Calu3 (cell line): ENCODE results near the gene BRF1. TPM values are rescaled to one million over a fixed set of nuclear protein-coding genes. Genes with fewer than 3 reads are reported as not detected.

ENCODE experiments used
- BruUV-seq: library from RNA; stranded (reverse); fragments of 400-500 nt; replicated peaks from 2 replicates; lab custom pipeline; 2021; lab: Mats Ljungman, UMichigan
- CTCF ChIA-PET: fragments of 300-600 bp; sonication (Branson Sonifier 250); formaldehyde crosslinking; loops from one replicate; lab custom pipeline; 2022; ENCODE audit warnings: antibody characterized with exemption; lab: Charles Lee
- DNase-seq: peaks from one replicate; pipeline ENCODE4 v3.0.0; 2022
- H3K27ac Mint-ChIP-seq: one replicate; pipeline ENCODE4 v1.8.0; 2022; ENCODE audit warnings: mixed read lengths; ENCODE audit not compliant: unreplicated experiment
- H3K27me3 Mint-ChIP-seq: one replicate; pipeline ENCODE4 v1.8.0; 2022; ENCODE audit warnings: mixed read lengths; ENCODE audit not compliant: unreplicated experiment
- H3K36me3 Mint-ChIP-seq: one replicate; pipeline ENCODE4 v1.8.0; 2022; ENCODE audit warnings: mild to moderate bottlenecking, moderate library complexity, mixed read lengths; ENCODE audit not compliant: insufficient read depth, unreplicated experiment
- H3K4me1 Mint-ChIP-seq: one replicate; pipeline ENCODE4 v1.8.0; 2022; ENCODE audit warnings: mild to moderate bottlenecking, low read depth, mixed read lengths; ENCODE audit not compliant: unreplicated experiment
- H3K4me3 Mint-ChIP-seq: one replicate; pipeline ENCODE4 v1.8.0; 2022; ENCODE audit warnings: mild to moderate bottlenecking, low read depth, moderate library complexity, mixed read lengths; ENCODE audit not compliant: unreplicated experiment
- H3K9me3 Mint-ChIP-seq: one replicate; pipeline ENCODE4 v1.8.0; 2022; ENCODE audit warnings: low read depth, mixed read lengths; ENCODE audit not compliant: unreplicated experiment
- CTCF ChIP-seq: fragments of 200-600 bp; IDR thresholded peaks from one replicate; pipeline ENCODE4 v1.8.0; 2022; ENCODE audit warnings: antibody characterized with exemption; ENCODE audit not compliant: unreplicated experiment
- intact Hi-C: fragments of 100-400 bp; cut with micrococcal nuclease; formaldehyde crosslinking; loops from one replicate; pipeline ENCODE4 v1.10.0; 2022; ENCODE audit not compliant: unreplicated experiment
- total RNA-seq: library from RNA; stranded (reverse); gene quantifications from 2 replicates; pipeline ENCODE4 v1.2.3, GENCODE V29; 2022

Gene BRF1
- total RNA-seq, 1 experiment from 2014 or later = 38.4 TPM

GRCh38 chr14:105283028-105283427 is 17.8 kb downstream of the BRF1 start:
- no TSS peak for BruUV-seq
- no peak for DNase-seq
- TF ChIP-seq CTCF = no peak
- H3K27ac Mint-ChIP-seq = no peak overlapping the region
- CTCF ChIA-PET = no interaction called here
- intact Hi-C loops = no loop called here
- H3K27me3 Mint-ChIP-seq = no peaks in the 10 kb centered on the region
- no peak overlapping the region for H3K4me3 Mint-ChIP-seq
- peaks cover 4% of the 10 kb centered on the region for H3K36me3 Mint-ChIP-seq
- no peaks in the 10 kb centered on the region for H3K9me3 Mint-ChIP-seq
- H3K4me1 Mint-ChIP-seq = no peaks in the 10 kb centered on the region

- H3K4me1 Mint-ChIP-seq = no peaks in the 10 kb centered on the region
- intact Hi-C loops = no loop called here
- H3K27me3 Mint-ChIP-seq = no peaks in the 10 kb centered on the region
- no TSS peak for BruUV-seq
- peaks cover 4% of the 10 kb centered on the region for H3K36me3 Mint-ChIP-seq
- no peak overlapping the region for H3K4me3 Mint-ChIP-seq
- no peak overlapping the region for H3K27ac Mint-ChIP-seq
- H3K9me3 Mint-ChIP-seq = no peaks in the 10 kb centered on the region
- no peak for TF ChIP-seq CTCF
- no peak for DNase-seq
- CTCF ChIA-PET = no interaction called here
Measured at GRCh38 chr14:105282098-105282725, 18.6 kb downstream of the BRF1 start.

- H3K36me3 Mint-ChIP-seq = peaks cover 4% of the 10 kb centered on the region
- H3K9me3 Mint-ChIP-seq = no peaks in the 10 kb centered on the region
- H3K4me3 Mint-ChIP-seq = no peak overlapping the region
- intact Hi-C loops = no loop called here
- no peaks in the 10 kb centered on the region for H3K27me3 Mint-ChIP-seq
- no TSS peak for BruUV-seq
- no peaks in the 10 kb centered on the region for H3K4me1 Mint-ChIP-seq
- no peak for TF ChIP-seq CTCF
- no peak for DNase-seq
- CTCF ChIA-PET = interaction anchor here (0.5 kb wide), 1 partner anchor 38 kb away, joined by 3 read pairs; no protein-coding TSS in a partner anchor
- H3K27ac Mint-ChIP-seq = no peak overlapping the region
Measured at GRCh38 chr14:105281371-105282097, 19.3 kb downstream of the BRF1 start.

DNA sequence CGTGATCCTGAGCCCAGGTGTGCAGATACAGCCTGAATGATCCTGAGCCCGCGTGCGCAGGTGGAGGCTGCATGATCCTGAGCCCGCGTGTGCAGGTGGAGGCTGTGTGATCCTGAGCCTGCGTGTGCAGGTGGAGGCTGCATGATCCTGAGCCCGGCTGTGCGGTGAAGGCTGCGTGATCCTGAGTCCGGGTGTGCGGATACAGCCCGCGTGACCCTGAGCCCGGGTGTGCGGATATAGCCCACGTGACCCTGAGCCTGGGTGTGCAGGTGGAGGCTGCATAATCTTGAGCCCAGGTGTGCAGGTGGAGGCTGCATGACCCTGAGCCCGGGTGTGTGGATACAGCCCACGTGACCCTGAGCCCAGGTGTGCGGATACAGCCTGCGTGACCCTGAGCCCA is 20.3 kb downstream of the BRF1 start:
- H3K9me3 Mint-ChIP-seq = no peaks in the 10 kb centered on the region
- no peak overlapping the region for H3K27ac Mint-ChIP-seq
- no peaks in the 10 kb centered on the region for H3K27me3 Mint-ChIP-seq
- CTCF ChIA-PET = no interaction called here
- H3K4me3 Mint-ChIP-seq = no peak overlapping the region
- no peak for TF ChIP-seq CTCF
- BruUV-seq = no TSS peak
- intact Hi-C loops = no loop called here
- DNase-seq = no peak
- peaks cover 4% of the 10 kb centered on the region for H3K36me3 Mint-ChIP-seq
- no peaks in the 10 kb centered on the region for H3K4me1 Mint-ChIP-seq
